Fibroblast of pulmonary artery (primary cell): ENCODE measurements around the gene LRP2BP.

ENCODE experiments used
- DNase-seq: peaks from one replicate; pipeline ENCODE4 v3.0.0-alpha.2; 2010; ENCODE audit warnings: low read depth
- H3K4me3 ChIP-seq: replicated peaks from 2 replicates; pipeline ENCODE4 v1.5.1; 2011; ENCODE audit warnings: low read depth, mild to moderate bottlenecking, control low read depth, low read length, moderate library complexity
- TF ChIP-seq, protein P1 (sequence below): IDR thresholded peaks from 2 replicates; pipeline ENCODE4 v1.5.1; 2011; ENCODE audit warnings: mild to moderate bottlenecking, control low read depth, low read length, inconsistent platforms; ENCODE audit errors: missing control alignments

LRP2BP gene

DNA sequence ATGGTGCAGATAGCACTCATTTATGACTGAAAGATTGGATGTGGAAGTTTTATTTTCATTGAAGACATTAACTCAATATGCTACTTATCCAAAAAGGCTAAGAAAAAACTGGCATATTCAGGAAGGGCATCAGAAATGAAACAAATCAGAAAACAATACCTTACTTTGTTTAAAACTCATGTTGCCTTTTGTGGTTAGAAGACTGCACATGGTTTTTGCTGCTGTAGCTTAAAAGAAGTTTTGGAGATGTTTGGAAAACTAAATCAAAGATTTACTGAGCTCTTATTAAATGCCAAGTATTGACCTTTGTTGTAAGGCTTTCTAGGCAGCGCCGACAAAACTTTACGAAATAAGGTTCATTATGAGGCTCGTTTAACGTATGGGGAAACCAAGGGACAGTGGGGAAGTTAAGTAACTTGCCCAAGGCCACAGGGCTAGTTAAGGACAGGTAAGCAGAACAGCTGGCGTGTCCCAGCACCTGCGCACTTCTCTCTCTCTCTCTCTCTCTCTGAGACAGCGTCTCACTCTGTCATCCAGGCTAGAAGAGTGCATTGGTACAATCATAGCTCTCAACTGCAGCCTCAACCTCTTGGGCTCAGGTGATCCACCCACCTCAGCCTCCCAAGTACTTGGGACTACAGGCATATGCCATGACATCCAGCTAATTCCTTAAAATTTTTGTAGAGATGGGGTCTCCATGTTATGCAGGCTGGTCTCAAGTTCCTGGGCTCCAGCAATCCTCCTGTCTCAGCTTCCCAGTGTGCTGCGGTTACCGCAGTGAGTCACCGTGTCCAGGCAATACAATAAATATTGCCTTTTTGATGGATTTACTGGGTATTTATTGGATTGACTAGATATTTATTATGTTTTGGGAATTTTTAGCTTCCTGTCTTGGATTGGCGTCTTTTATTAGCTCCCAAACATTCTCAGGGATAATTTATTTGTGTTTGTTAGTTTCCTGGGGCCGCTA, 16.1 kb downstream of the LRP2BP start:
- DNase-seq, result no peak
- no peak overlapping the region for H3K4me3 ChIP-seq
- TF ChIP-seq, protein P1, sequence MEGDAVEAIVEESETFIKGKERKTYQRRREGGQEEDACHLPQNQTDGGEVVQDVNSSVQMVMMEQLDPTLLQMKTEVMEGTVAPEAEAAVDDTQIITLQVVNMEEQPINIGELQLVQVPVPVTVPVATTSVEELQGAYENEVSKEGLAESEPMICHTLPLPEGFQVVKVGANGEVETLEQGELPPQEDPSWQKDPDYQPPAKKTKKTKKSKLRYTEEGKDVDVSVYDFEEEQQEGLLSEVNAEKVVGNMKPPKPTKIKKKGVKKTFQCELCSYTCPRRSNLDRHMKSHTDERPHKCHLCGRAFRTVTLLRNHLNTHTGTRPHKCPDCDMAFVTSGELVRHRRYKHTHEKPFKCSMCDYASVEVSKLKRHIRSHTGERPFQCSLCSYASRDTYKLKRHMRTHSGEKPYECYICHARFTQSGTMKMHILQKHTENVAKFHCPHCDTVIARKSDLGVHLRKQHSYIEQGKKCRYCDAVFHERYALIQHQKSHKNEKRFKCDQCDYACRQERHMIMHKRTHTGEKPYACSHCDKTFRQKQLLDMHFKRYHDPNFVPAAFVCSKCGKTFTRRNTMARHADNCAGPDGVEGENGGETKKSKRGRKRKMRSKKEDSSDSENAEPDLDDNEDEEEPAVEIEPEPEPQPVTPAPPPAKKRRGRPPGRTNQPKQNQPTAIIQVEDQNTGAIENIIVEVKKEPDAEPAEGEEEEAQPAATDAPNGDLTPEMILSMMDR, result no peak

DNA sequence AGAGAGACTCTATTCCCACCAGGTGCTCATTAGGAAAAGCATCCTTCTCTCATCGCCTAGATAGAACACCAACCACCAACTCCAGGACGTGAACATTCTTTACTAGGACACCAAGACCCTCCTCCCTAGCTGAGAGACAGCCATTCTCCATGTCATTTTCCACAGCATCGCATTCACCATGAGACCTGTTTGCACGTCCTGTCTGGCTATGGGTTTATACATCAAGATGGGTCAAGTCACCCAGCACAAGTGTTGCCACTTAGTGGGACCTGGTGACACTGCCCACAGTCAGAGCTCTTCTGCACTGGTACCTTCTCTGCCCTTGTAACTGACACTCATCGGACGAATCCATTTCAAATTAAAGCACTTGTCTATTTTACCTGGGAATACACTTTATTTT, 17.5 kb downstream of the LRP2BP start:
- TF ChIP-seq, protein P1, result no peak
- no peak for DNase-seq
- no peak overlapping the region for H3K4me3 ChIP-seq

DNA sequence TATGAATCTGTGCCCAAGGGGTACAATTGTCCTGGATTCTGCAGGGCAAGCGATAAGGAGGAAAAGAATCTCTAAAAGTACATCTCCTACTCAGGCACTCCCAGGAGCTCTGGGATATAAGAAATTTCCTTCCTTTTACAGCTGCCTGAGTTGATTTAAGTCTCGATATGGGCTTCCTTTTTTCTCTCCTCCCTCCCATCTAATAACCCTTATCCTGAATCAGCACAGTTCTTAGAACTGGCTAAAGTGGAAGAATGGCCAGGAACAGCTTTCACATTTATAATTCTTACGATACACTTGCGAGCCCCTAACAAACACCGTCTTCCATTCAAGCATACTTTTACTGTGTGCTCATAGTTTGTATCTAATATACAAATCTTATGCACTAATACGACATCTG, 21.2 kb downstream of the LRP2BP start:
- no peak overlapping the region for H3K4me3 ChIP-seq
- TF ChIP-seq, protein P1, result no peak
- no peak for DNase-seq

DNA sequence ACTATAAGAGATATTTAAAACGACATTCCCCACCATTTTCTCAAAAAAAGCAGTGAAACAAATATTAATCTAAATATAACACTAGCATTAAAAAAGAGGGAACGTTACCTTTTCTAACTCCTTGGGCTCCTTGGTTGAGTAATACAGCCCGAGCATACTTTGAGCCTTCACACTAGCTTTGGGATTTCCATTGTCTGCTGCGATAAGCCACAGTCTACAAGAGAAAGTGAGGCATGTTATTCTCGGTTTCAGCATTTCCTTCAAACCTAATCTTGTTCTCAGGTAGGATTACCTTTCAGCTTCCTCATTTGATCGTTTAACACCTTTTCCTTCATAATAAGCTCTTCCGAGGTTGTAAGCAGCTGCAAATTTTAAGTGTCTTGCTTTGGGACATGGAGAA, 21.7 kb downstream of the LRP2BP start:
- TF ChIP-seq, protein P1, result no peak
- no peak overlapping the region for H3K4me3 ChIP-seq
- DNase-seq, result no peak

DNA sequence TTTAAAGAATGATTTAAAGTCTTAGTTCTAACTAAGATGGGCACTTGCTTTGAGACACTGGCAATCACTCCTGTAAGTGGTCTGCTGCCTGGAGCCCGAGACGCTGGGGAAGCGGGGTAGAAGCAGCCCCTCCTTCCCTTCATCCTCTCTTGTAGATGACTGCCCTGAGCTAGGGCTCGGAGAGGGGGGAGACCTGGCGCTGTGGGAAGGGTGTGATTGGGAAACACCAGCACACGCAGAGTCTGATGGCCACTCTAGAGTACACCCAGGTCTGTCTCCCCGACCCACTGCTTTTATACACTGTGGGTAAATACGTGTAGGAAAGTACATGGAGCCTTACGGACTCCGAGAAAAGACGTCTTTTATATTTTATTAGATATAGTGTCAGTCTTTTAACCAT, 24.0 kb downstream of the LRP2BP start:
- DNase-seq, result no peak
- H3K4me3 ChIP-seq, result no peak overlapping the region
- TF ChIP-seq, protein P1, result no peak

DNA sequence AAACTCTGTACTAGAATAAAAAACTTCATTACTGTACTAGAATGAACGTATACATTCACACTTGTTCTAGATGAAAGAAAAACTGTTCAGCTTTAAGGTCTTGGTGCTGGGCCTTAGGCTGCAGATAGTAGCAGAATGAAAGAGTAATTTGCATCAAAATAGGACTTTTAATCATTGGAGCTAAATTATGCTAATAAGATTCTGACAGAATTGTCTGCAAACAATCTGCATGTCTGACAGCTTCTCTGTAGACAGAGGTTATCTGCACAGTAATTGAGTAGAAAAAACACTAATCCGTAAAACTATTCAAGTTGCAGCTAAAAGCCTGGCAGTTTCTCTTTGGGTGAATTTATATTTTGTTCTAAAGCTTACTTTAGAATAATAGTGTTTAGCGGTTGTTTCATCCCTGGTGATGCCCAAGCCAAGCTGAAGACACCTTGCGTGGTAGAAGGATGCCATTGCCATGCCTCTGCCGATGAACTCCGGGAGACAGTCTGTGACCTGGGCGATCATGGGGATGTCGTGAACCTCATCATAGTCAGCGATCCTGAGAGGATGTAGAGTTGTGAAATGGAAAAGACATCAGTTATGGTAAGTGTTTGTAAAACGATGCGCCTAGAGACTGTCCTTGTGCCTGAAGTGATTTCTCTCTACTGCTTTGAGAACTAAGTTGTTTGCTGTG, 25.3 kb downstream of the LRP2BP start:
- DNase-seq, result no peak
- no peak overlapping the region for H3K4me3 ChIP-seq
- TF ChIP-seq, protein P1, result no peak
